ENCODE results near the gene YKT6.

The YKT6 gene

GRCh38 chr7:44222074-44222473, 21.3 kb downstream of the YKT6 start:
- Histone ChIP-seq H3K36me3 (ENCODE audit: control insufficient read depth in 1 of 2, insufficient read depth in 2 of 2, low read length in 2 of 2) (no peaks in the 10 kb centered on the region), H3K27me3 (ENCODE audit: low read depth, low read length) (no peaks in the 10 kb centered on the region), H3K4me1 (ENCODE audit: control insufficient read depth in 1 of 2, insufficient read depth in 2 of 2, low read length in 2 of 2) (no peaks in the 10 kb centered on the region), H3K27ac (ENCODE audit: low read length) (no peak overlapping the region), H3K4me3 (ENCODE audit: low read depth in 1 of 2, low read length in 2 of 2) (no peak overlapping the region), H3K9me3 (ENCODE audit: control insufficient read depth in 1 of 2, low read length in 2 of 2) (peaks cover 0 to 5% of the 10 kb centered on the region in 2 donors)

GRCh38 chr7:44222776-44223261, 22.0 kb downstream of the YKT6 start:
- Histone ChIP-seq H3K27me3 (ENCODE audit: low read depth, low read length) (no peaks in the 10 kb centered on the region), H3K27ac (ENCODE audit: low read length) (no peak overlapping the region), H3K4me3 (ENCODE audit: low read depth in 1 of 2, low read length in 2 of 2) (no peak overlapping the region), H3K4me1 (ENCODE audit: control insufficient read depth in 1 of 2, insufficient read depth in 2 of 2, low read length in 2 of 2) (no peaks in the 10 kb centered on the region), H3K9me3 (ENCODE audit: control insufficient read depth in 1 of 2, low read length in 2 of 2) (peaks cover 0 to 5% of the 10 kb centered on the region in 2 donors), H3K36me3 (ENCODE audit: control insufficient read depth in 1 of 2, insufficient read depth in 2 of 2, low read length in 2 of 2) (no peaks in the 10 kb centered on the region)

- H3K27ac ChIP-seq (ENCODE audit: low read length), result no peak overlapping the region
- no peak overlapping the region for H3K4me3 ChIP-seq (ENCODE audit: low read depth in 1 of 2, low read length in 2 of 2)
- no peaks in the 10 kb centered on the region for H3K36me3 ChIP-seq (ENCODE audit: control insufficient read depth in 1 of 2, insufficient read depth in 2 of 2, low read length in 2 of 2)
- peaks cover 0 to 5% of the 10 kb centered on the region in 2 donors for H3K9me3 ChIP-seq (ENCODE audit: control insufficient read depth in 1 of 2, low read length in 2 of 2)
- H3K27me3 ChIP-seq (ENCODE audit: low read depth, low read length), result no peaks in the 10 kb centered on the region
- no peaks in the 10 kb centered on the region for H3K4me1 ChIP-seq (ENCODE audit: control insufficient read depth in 1 of 2, insufficient read depth in 2 of 2, low read length in 2 of 2)
Measured at GRCh38 chr7:44223362-44224079, 22.7 kb downstream of the YKT6 start.

- no peak overlapping the region for H3K27ac ChIP-seq (ENCODE audit: low read length)
- no peak overlapping the region for H3K4me3 ChIP-seq (ENCODE audit: low read depth in 1 of 2, low read length in 2 of 2)
- H3K4me1 ChIP-seq (ENCODE audit: control insufficient read depth in 1 of 2, insufficient read depth in 2 of 2, low read length in 2 of 2), result no peaks in the 10 kb centered on the region
- no peaks in the 10 kb centered on the region for H3K27me3 ChIP-seq (ENCODE audit: low read depth, low read length)
- no peaks in the 10 kb centered on the region for H3K36me3 ChIP-seq (ENCODE audit: control insufficient read depth in 1 of 2, insufficient read depth in 2 of 2, low read length in 2 of 2)
- no peaks in the 10 kb centered on the region for H3K9me3 ChIP-seq (ENCODE audit: control insufficient read depth in 1 of 2, low read length in 2 of 2)
Measured at GRCh38 chr7:44224080-44224973, 23.5 kb downstream of the YKT6 start.

GRCh38 chr7:44224974-44225565, 24.3 kb downstream of the YKT6 start:
- no peak overlapping the region for H3K27ac ChIP-seq (ENCODE audit: low read length)
- no peaks in the 10 kb centered on the region for H3K9me3 ChIP-seq (ENCODE audit: control insufficient read depth in 1 of 2, low read length in 2 of 2)
- H3K4me3 ChIP-seq (ENCODE audit: low read depth in 1 of 2, low read length in 2 of 2), result no peak overlapping the region
- H3K4me1 ChIP-seq (ENCODE audit: control insufficient read depth in 1 of 2, insufficient read depth in 2 of 2, low read length in 2 of 2), result no peaks in the 10 kb centered on the region
- no peaks in the 10 kb centered on the region for H3K27me3 ChIP-seq (ENCODE audit: low read depth, low read length)
- no peaks in the 10 kb centered on the region for H3K36me3 ChIP-seq (ENCODE audit: control insufficient read depth in 1 of 2, insufficient read depth in 2 of 2, low read length in 2 of 2)

- H3K9me3 ChIP-seq (ENCODE audit: control insufficient read depth in 1 of 2, low read length in 2 of 2), result no peaks in the 10 kb centered on the region
- H3K27me3 ChIP-seq (ENCODE audit: low read depth, low read length), result no peaks in the 10 kb centered on the region
- H3K27ac ChIP-seq (ENCODE audit: low read length), result no peak overlapping the region
- no peak overlapping the region for H3K4me3 ChIP-seq (ENCODE audit: low read depth in 1 of 2, low read length in 2 of 2)
- H3K4me1 ChIP-seq (ENCODE audit: control insufficient read depth in 1 of 2, insufficient read depth in 2 of 2, low read length in 2 of 2), result no peaks in the 10 kb centered on the region
- no peaks in the 10 kb centered on the region for H3K36me3 ChIP-seq (ENCODE audit: control insufficient read depth in 1 of 2, insufficient read depth in 2 of 2, low read length in 2 of 2)
Measured at GRCh38 chr7:44225566-44226395, 25.0 kb downstream of the YKT6 start.

GRCh38 chr7:44226396-44226753, 25.6 kb downstream of the YKT6 start:
- Histone ChIP-seq H3K9me3 (ENCODE audit: control insufficient read depth in 1 of 2, low read length in 2 of 2) (no peaks in the 10 kb centered on the region), H3K27ac (ENCODE audit: low read length) (no peak overlapping the region), H3K36me3 (ENCODE audit: control insufficient read depth in 1 of 2, insufficient read depth in 2 of 2, low read length in 2 of 2) (no peaks in the 10 kb centered on the region), H3K4me1 (ENCODE audit: control insufficient read depth in 1 of 2, insufficient read depth in 2 of 2, low read length in 2 of 2) (no peaks in the 10 kb centered on the region), H3K27me3 (ENCODE audit: low read depth, low read length) (no peaks in the 10 kb centered on the region), H3K4me3 (ENCODE audit: low read depth in 1 of 2, low read length in 2 of 2) (no peak overlapping the region)

GRCh38 chr7:44227911-44228310, 27.1 kb downstream of the YKT6 start:
- Histone ChIP-seq H3K36me3 (ENCODE audit: control insufficient read depth in 1 of 2, insufficient read depth in 2 of 2, low read length in 2 of 2) (no peaks in the 10 kb centered on the region), H3K4me3 (ENCODE audit: low read depth in 1 of 2, low read length in 2 of 2) (no peak overlapping the region), H3K9me3 (ENCODE audit: control insufficient read depth in 1 of 2, low read length in 2 of 2) (no peaks in the 10 kb centered on the region), H3K27me3 (ENCODE audit: low read depth, low read length) (no peaks in the 10 kb centered on the region), H3K27ac (ENCODE audit: low read length) (no peak overlapping the region), H3K4me1 (ENCODE audit: control insufficient read depth in 1 of 2, insufficient read depth in 2 of 2, low read length in 2 of 2) (no peaks in the 10 kb centered on the region)

GRCh38 chr7:44228571-44229350, 28.0 kb downstream of the YKT6 start:
- H3K4me3 ChIP-seq (ENCODE audit: low read depth in 1 of 2, low read length in 2 of 2), result no peak overlapping the region
- H3K36me3 ChIP-seq (ENCODE audit: control insufficient read depth in 1 of 2, insufficient read depth in 2 of 2, low read length in 2 of 2), result no peaks in the 10 kb centered on the region
- no peaks in the 10 kb centered on the region for H3K27me3 ChIP-seq (ENCODE audit: low read depth, low read length)
- H3K27ac ChIP-seq (ENCODE audit: low read length), result no peak overlapping the region
- H3K9me3 ChIP-seq (ENCODE audit: control insufficient read depth in 1 of 2, low read length in 2 of 2), result no peaks in the 10 kb centered on the region
- H3K4me1 ChIP-seq (ENCODE audit: control insufficient read depth in 1 of 2, insufficient read depth in 2 of 2, low read length in 2 of 2), result no peaks in the 10 kb centered on the region

- H3K36me3 ChIP-seq (ENCODE audit: control insufficient read depth in 1 of 2, insufficient read depth in 2 of 2, low read length in 2 of 2), result no peaks in the 10 kb centered on the region
- H3K4me1 ChIP-seq (ENCODE audit: control insufficient read depth in 1 of 2, insufficient read depth in 2 of 2, low read length in 2 of 2), result no peaks in the 10 kb centered on the region
- no peaks in the 10 kb centered on the region for H3K27me3 ChIP-seq (ENCODE audit: low read depth, low read length)
- no peaks in the 10 kb centered on the region for H3K9me3 ChIP-seq (ENCODE audit: control insufficient read depth in 1 of 2, low read length in 2 of 2)
- H3K27ac ChIP-seq (ENCODE audit: low read length), result no peak overlapping the region
- no peak overlapping the region for H3K4me3 ChIP-seq (ENCODE audit: low read depth in 1 of 2, low read length in 2 of 2)
Measured at GRCh38 chr7:44229546-44230105, 28.8 kb downstream of the YKT6 start.
